WI38 (cell line): Measurements from ENCODE around the gene AZGP1.
"Not testable (repeated sequence)": the region's sequence is repeated elsewhere in the genome, so short reads cannot be mapped to it uniquely, and the experiment has no call there.

Source experiments
- H3K4me3 ChIP-seq: 2 replicates; pipeline ENCODE4 v1.5.1; 2011; ENCODE audit warnings: low read depth, mild to moderate bottlenecking, control low read depth, low read length
- TF ChIP-seq, protein P1 (sequence below): IDR thresholded peaks from 2 replicates; pipeline ENCODE4 v1.5.1; 2012; ENCODE audit warnings: low read depth, mild to moderate bottlenecking, control low read depth, low read length

The AZGP1 gene

DNA sequence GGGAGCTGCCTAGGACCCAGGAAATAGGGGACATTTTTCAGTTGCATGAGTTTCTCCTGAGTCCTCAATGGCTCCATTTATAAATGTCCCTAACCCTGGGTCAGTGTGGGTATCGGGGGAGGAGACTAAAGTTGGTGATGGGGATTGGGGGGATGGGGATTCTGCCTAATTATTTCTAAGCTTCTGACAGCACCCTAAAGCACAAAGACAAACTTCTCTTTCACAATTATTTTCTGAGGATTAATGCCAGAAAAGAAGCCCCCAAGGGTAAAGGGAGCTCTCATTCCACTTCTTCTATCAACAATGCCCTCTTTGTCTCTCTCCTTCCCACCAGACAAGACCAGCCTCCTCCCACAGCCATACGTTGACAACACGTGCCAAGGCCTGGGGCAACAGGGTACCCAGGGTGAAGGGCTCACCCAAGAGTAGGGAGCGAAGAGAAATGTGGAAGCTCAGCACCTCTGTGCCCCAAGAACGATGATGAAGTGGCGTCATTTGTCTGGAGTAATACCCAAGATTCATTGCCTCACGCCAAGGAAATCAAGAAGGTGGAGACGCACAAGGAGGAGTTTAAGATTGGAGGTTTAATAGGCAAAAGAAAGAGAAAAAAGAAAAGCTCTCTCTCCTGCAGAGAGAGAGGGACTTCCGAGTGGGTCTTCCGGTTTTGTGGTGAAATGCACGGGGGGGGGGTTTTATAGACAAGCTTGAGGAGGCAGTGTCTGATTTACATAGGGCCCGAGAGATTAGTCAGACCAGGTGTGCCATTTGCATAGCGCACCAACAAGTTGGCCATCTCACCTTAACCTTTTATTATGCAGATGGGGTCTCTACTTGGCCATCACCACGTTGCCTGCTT lies 32.0 kb downstream of the AZGP1 start:
- TF ChIP-seq, protein P1, sequence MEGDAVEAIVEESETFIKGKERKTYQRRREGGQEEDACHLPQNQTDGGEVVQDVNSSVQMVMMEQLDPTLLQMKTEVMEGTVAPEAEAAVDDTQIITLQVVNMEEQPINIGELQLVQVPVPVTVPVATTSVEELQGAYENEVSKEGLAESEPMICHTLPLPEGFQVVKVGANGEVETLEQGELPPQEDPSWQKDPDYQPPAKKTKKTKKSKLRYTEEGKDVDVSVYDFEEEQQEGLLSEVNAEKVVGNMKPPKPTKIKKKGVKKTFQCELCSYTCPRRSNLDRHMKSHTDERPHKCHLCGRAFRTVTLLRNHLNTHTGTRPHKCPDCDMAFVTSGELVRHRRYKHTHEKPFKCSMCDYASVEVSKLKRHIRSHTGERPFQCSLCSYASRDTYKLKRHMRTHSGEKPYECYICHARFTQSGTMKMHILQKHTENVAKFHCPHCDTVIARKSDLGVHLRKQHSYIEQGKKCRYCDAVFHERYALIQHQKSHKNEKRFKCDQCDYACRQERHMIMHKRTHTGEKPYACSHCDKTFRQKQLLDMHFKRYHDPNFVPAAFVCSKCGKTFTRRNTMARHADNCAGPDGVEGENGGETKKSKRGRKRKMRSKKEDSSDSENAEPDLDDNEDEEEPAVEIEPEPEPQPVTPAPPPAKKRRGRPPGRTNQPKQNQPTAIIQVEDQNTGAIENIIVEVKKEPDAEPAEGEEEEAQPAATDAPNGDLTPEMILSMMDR, result no peak
- no peak overlapping the region for H3K4me3 ChIP-seq

DNA sequence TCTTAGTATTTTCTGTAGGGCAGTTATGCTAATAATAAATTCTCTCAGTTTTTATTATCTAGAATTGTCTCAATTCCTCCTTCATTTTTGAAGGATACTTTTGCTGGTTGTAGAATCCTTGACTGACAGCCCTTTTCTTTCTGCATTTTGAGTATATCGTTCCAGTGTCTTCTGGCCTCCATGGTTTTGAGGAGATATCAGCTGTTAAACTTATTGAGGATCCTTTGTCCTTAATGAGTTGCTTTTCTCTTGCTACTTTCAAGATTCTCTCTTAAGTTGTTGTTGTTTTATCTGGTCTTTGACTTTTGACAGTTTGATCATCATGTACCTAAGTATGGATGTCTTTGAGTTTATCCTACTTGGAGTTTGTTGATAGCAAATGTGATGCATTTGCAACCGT lies 37.5 kb downstream of the AZGP1 start:
- TF ChIP-seq, protein P1, result no peak
- H3K4me3 ChIP-seq, result no peak overlapping the region

DNA sequence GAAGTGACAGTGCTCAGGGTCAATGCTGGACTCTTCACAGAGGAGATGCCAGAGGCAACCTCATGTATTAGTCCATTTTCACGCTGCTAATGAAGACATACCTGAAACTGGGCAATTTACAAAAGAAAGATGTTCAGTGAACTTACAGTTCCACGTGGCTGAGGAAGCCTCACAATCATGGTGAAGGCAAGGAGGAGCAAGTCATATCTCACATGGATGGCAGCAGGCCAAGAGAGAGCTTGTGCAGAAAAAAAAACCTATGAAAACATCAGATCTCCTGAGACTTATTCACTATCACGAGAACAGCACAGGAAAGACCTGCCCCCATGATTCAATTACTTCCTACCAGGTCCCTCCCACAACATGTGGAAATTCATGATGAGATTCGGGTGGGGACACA lies 40.8 kb downstream of the AZGP1 start:
- H3K4me3 ChIP-seq, result not testable (repeated sequence)

DNA sequence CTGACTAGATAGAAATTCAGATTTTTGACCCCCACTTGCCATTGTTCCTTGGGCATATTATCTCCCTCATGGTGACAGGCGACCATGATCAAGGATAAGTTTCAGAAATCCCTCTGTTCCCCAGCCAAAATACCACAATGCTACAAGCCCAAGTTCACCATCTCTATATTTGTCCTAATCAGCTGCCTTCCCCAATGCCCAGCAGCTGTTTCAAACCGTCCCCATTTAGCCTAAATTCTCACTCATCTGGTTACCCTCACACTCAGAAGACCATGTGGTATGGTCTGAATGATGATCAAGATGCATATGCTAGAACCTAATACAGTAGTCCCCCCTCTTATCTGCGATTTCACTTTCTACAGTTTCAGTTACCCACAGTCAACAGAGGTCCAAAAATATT lies 45.5 kb downstream of the AZGP1 start:
- H3K4me3 ChIP-seq, result no peak overlapping the region
- TF ChIP-seq, protein P1, result no peak

DNA sequence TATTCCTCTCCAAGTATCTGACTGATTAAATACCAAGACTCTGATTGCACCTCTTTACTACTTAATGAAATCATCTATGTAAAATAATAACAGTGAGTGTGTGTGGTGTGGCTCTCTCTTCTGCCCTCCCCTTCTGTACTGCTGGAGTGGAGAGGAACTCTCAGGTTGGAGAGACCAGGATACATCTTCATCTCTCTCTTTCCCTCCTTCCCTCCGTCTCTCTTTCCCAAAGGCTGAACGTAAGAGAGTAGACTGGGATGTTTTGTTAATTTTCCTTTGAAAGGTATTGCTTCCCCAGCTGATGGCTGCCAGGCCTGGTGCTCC lies 46.1 kb downstream of the AZGP1 start:
- peak overlapping the region; percentile 35 for H3K4me3 ChIP-seq
- TF ChIP-seq, protein P1, result no peak

DNA sequence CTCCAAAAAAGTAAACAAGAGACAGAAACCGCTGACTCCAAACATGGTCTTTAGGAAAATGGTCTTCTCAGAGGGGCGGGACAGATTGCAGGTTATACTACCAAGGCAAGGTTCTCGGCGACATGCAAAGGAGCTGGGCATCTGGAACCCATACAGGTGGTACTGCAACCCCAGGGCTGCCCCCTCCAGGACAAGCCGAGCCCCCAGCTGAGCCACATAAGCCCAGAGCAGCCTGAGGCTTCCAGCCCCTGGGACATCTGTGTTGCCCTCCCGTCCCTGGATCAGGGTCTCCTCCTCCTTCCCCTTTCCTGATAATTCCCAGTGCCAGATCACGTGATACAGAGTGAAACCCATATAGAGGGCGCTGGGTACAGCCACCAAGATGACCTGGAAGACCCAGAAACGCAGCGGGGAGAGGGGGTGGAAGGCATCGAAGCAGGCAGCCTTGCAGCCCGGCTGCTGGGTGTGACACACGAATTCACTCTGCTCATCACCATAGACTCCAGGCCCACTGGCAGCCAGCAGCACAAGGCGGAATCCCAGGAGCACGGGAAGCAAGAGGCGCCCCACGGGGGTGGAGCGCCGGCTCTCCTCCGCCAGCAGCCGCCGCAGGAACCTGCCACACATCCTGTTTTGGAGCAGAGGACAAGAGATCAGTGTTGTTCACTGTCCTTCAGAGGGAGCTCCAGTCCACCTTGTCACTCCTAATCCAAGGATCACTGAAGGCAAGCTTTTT lies 46.7 kb downstream of the AZGP1 start, which contains the start of gene GJC3:
Gene GJC3, minus strand, starts transcription at position 627 of the 736 bp plus-strand sequence. Its CDS starts 0 bp downstream, at position 627.
- TF ChIP-seq, protein P1, result no peak
- peak within 1 kb of the TSS; percentile 35 for H3K4me3 ChIP-seq

DNA sequence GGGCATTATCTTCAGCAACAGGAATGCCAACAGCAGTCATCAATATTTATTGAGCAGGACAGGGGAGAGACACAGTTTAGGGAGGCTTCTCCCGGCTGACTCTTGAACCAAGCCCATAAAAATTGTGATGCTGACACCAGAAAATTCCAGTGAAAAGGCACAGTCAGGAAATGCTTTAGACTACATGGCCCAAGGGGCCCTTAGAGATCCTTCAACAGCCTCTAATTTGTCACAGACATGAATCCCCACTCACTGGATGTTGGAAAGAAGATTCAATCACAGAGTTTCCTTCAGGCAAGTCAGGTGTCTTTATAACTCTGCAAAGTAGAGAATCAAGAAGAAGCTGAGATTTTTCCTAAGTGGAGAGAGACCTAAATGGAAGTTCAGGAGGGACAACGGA lies 47.6 kb downstream of the AZGP1 start:
- TF ChIP-seq, protein P1, result no peak
- H3K4me3 ChIP-seq, result no peak overlapping the region
